ENCODE results near the gene HIVEP2. TPM values are rescaled to one million over a fixed set of nuclear protein-coding genes. Genes with fewer than 3 reads are reported as not detected.

Gene HIVEP2
- total and polyA plus RNA-seq, 7 experiments from 2014 or later = 12.2 to 92.1 (median 51.5) TPM

DNA sequence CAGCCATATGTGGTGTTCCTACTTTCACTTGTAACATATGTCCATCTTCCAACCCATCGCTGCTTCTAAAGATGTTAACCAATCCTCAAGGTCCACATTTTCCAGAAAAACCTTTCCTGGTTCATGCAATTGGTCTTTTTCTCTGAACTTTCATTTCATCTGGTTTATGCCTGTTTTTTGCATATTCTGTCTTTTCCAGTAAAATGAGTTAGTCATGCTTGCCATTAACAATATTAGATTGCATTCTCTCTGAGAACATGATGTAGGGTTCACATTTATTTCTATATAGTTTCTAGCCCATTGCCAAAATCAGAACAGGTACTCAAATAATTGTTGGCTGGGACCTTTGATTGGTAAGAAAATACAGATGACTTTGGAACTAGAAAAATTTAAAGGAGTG, 36.7 kb downstream of the HIVEP2 start:
- no peak for ATAC-seq
- H3K4me1 Mint-ChIP-seq = peaks cover 59 to 93% (median 70%) of the 10 kb centered on the region in 7 donors
- intact Hi-C loops (cut with micrococcal nuclease) = loop anchor here in 1 of 2 donors (1.0 kb wide), 1 partner anchor 8 kb away; no protein-coding TSS in a partner anchor

DNA sequence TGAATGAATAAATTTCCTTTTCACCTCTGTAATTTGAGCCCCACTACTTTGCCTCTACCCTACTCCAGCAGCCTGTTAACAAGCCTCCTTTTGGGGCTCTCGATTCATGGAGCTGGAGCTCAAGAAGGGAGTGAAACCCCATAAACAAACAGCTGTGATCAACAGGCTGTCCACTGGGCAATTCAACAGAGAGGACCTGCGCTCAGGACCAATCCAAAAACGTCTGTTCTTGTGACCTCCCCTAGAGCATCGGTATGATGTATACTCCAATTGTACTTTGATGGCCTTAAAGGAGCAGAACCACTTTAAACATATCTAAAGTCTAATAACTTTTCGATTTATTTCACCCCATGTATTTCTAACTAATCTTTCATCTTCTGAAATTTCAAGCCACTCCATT, 37.4 kb downstream of the HIVEP2 start:
- ATAC-seq (peak; percentile 55), DNase-seq (peak in 4 of 9 donors; percentile 25 to 47 (median 31))
- H3K36me3 Mint-ChIP-seq = peaks cover 0 to 18% (median 4%) of the 10 kb centered on the region in 5 donors
- no peaks in the 10 kb centered on the region for H3K27me3 ChIP-seq (ENCODE audit: control insufficient read depth in 2 of 2, insufficient read depth in 2 of 2, low read length in 2 of 2)
- H3K4me1 ChIP-seq (ENCODE audit: control insufficient read depth in 2 of 2, insufficient read depth in 2 of 2, low read length in 2 of 2) = peaks cover 53 to 74% of the 10 kb centered on the region in 2 donors
- H3K4me1 Mint-ChIP-seq = peaks cover 57 to 86% (median 63%) of the 10 kb centered on the region in 7 donors
- H3K27ac ChIP-seq (ENCODE audit: low read depth, low read length) = peak overlapping the region; percentile 80
- peak overlapping the region in 6 of 9 donors; percentile 86 to 97 (median 96) for H3K27ac Mint-ChIP-seq
- H3K36me3 ChIP-seq (ENCODE audit: control insufficient read depth in 2 of 3, insufficient read depth in 3 of 3, low read length in 3 of 3) = no peaks in the 10 kb centered on the region
- peaks cover 0 to 6% (median 0%) of the 10 kb centered on the region in 11 donors for H3K9me3 Mint-ChIP-seq
- H3K4me3 ChIP-seq (ENCODE audit: low read length) = peak overlapping the region; percentile 60
- ChIA-PET POLR2A (interaction anchor here (0.9 to 8.4 kb wide), 15 partner anchors 9 to 64 kb away, joined by 3 to 109 read pairs (median 4); partner anchors contain the start of gene HIVEP2), CTCF (interaction anchor here (0.6 to 1.6 kb wide), 5 partner anchors 9 to 215 kb away, joined by 3 to 8 read pairs (median 3); no protein-coding TSS in a partner anchor)
- peak overlapping the region in 9 of 10 donors; percentile 76 to 92 (median 88) for H3K4me3 Mint-ChIP-seq
- no peaks in the 10 kb centered on the region for H3K27me3 Mint-ChIP-seq
- H3K9me3 ChIP-seq (ENCODE audit: control insufficient read depth in 2 of 3, low read length in 3 of 3) = no peaks in the 10 kb centered on the region
- intact Hi-C loops (cut with micrococcal nuclease) = loop anchor here (1.0 kb wide), 2 partner anchors 39 to 50 kb away; no protein-coding TSS in a partner anchor

More for the DNA sequence above, 36.7 kb downstream of the HIVEP2 start:
- Histone ChIP-seq H3K4me3 (ENCODE audit: low read length) (no peak overlapping the region), H3K4me1 (ENCODE audit: control insufficient read depth in 2 of 2, insufficient read depth in 2 of 2, low read length in 2 of 2) (peaks cover 54 to 74% of the 10 kb centered on the region in 2 donors), H3K27me3 (ENCODE audit: control insufficient read depth in 2 of 2, insufficient read depth in 2 of 2, low read length in 2 of 2) (no peaks in the 10 kb centered on the region), H3K36me3 (ENCODE audit: control insufficient read depth in 2 of 3, insufficient read depth in 3 of 3, low read length in 3 of 3) (no peaks in the 10 kb centered on the region), H3K9me3 (ENCODE audit: control insufficient read depth in 2 of 3, low read length in 3 of 3) (no peaks in the 10 kb centered on the region), H3K27ac (ENCODE audit: low read depth, low read length) (peak overlapping the region; percentile 80)
- ChIA-PET CTCF (no interaction called here), POLR2A (interaction anchor here (0.9 to 8.4 kb wide), 5 partner anchors 14 to 62 kb away, joined by 3 to 109 read pairs (median 10); no protein-coding TSS in a partner anchor)
- H3K27me3 Mint-ChIP-seq = no peaks in the 10 kb centered on the region
- peak overlapping the region in 6 of 9 donors; percentile 86 to 97 (median 96) for H3K27ac Mint-ChIP-seq
- DNase-seq = no peak
- H3K4me3 Mint-ChIP-seq = peak overlapping the region in 8 of 10 donors; percentile 76 to 92 (median 88)
- peaks cover 0 to 19% (median 5%) of the 10 kb centered on the region in 5 donors for H3K36me3 Mint-ChIP-seq
- H3K9me3 Mint-ChIP-seq = peaks cover 0 to 6% (median 0%) of the 10 kb centered on the region in 11 donors

DNA sequence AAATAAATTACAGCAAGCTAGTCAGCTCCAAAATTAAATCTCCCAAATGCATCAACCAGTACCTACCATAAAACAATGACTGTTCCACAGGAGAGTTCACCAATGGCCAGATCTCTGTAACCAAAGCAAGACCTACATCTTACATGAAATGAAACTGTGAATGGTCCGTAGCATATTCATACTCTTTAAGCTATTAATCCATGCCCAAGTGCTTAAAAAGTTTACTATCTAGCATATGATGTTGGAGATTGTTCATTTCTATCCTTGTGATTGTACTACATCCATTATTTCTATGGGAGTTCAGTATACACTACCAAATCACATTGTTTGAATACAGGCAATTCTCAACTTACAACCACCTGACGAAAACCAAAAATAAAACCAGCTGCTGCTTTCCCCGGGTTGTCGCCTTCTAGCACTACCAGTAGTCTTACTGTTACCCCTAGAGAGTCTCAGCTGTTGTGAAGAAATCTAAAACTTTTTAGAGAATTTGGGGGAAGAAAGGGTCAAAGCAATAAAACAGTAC, 38.0 kb downstream of the HIVEP2 start:
- Mint-ChIP-seq H3K4me3 (peak overlapping the region in 9 of 10 donors; percentile 76 to 92 (median 88)), H3K27ac (peak overlapping the region in 6 of 9 donors; percentile 86 to 97 (median 96)), H3K36me3 (peaks cover 0 to 16% (median 0%) of the 10 kb centered on the region in 5 donors), H3K4me1 (peaks cover 53 to 81% (median 58%) of the 10 kb centered on the region in 7 donors), H3K27me3 (no peaks in the 10 kb centered on the region), H3K9me3 (peaks cover 0 to 6% (median 0%) of the 10 kb centered on the region in 11 donors)
- ChIA-PET CTCF (interaction anchor here (0.6 to 1.6 kb wide), 6 partner anchors 9 to 215 kb away, joined by 3 to 8 read pairs (median 3); no protein-coding TSS in a partner anchor), POLR2A (interaction anchor here (0.8 to 8.4 kb wide), 18 partner anchors 8 to 158 kb away, joined by 3 to 109 read pairs (median 4); partner anchors contain the start of gene HIVEP2)
- intact Hi-C loops (cut with micrococcal nuclease) = loop anchor here (1.0 kb wide), 2 partner anchors 39 to 50 kb away; no protein-coding TSS in a partner anchor
- H3K36me3 ChIP-seq (ENCODE audit: control insufficient read depth in 2 of 3, insufficient read depth in 3 of 3, low read length in 3 of 3) = no peaks in the 10 kb centered on the region
- H3K4me3 ChIP-seq (ENCODE audit: low read length) = peak overlapping the region; percentile 60
- DNase-seq (peak in 7 of 9 donors; percentile 28 to 46 (median 38)), ATAC-seq (peak; percentile 35)
- H3K9me3 ChIP-seq (ENCODE audit: control insufficient read depth in 2 of 3, low read length in 3 of 3) = no peaks in the 10 kb centered on the region
- H3K27me3 ChIP-seq (ENCODE audit: control insufficient read depth in 2 of 2, insufficient read depth in 2 of 2, low read length in 2 of 2) = no peaks in the 10 kb centered on the region
- H3K4me1 ChIP-seq (ENCODE audit: control insufficient read depth in 2 of 2, insufficient read depth in 2 of 2, low read length in 2 of 2) = peaks cover 55 to 72% of the 10 kb centered on the region in 2 donors
- H3K27ac ChIP-seq (ENCODE audit: low read depth, low read length) = peak overlapping the region; percentile 80

DNA sequence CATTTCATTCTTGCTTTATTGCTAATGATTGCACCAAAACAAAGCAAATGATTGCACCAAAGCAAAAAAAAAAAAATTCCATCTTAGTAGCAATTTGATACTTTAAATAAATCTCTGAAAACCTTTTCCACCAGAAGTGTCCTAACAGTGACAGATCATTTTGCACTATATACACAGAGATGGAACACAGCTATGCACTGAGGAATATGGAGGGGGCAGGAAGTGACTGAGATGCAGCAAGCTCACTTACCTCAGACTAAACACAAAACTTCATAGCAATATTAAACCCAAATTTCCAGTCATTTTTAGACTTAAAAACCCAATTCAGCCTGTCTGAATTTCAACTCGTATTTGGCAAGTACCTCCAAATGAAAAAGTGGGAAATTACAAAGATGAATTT, 41.2 kb downstream of the HIVEP2 start:
- Histone ChIP-seq H3K9me3 (ENCODE audit: control insufficient read depth in 2 of 3, low read length in 3 of 3) (no peaks in the 10 kb centered on the region), H3K27ac (ENCODE audit: low read depth, low read length) (peak overlapping the region; percentile 88), H3K36me3 (ENCODE audit: control insufficient read depth in 2 of 3, insufficient read depth in 3 of 3, low read length in 3 of 3) (no peaks in the 10 kb centered on the region), H3K4me3 (ENCODE audit: low read length) (peak overlapping the region; percentile 0), H3K27me3 (ENCODE audit: control insufficient read depth in 2 of 2, insufficient read depth in 2 of 2, low read length in 2 of 2) (no peaks in the 10 kb centered on the region), H3K4me1 (ENCODE audit: control insufficient read depth in 2 of 2, insufficient read depth in 2 of 2, low read length in 2 of 2) (peaks cover 56 to 74% of the 10 kb centered on the region in 2 donors)
- Mint-ChIP-seq H3K27me3 (no peaks in the 10 kb centered on the region), H3K9me3 (peaks cover 0 to 6% (median 0%) of the 10 kb centered on the region in 11 donors), H3K4me1 (peaks cover 23 to 74% (median 50%) of the 10 kb centered on the region in 7 donors), H3K36me3 (peaks cover 0 to 18% (median 0%) of the 10 kb centered on the region in 5 donors), H3K4me3 (peak overlapping the region in 7 of 10 donors; percentile 58 to 88 (median 79)), H3K27ac (peak overlapping the region in 1 of 9 donors; percentile 95)
- ATAC-seq = no peak
- POLR2A ChIA-PET = interaction anchor here (0.6 to 8.4 kb wide), 14 partner anchors 11 to 123 kb away, joined by 3 to 109 read pairs (median 7); partner anchors contain the start of gene HIVEP2
- CTCF ChIA-PET = interaction anchor here (0.7 to 1.4 kb wide), 2 partner anchors 10 to 18 kb away, joined by 3 to 4 read pairs; no protein-coding TSS in a partner anchor
- DNase-seq = peak in 7 of 9 donors; percentile 33 to 62 (median 46)
- intact Hi-C loops (cut with micrococcal nuclease) = loop anchor here in 1 of 2 donors (1.0 kb wide), 1 partner anchor 9 kb away; no protein-coding TSS in a partner anchor

DNA sequence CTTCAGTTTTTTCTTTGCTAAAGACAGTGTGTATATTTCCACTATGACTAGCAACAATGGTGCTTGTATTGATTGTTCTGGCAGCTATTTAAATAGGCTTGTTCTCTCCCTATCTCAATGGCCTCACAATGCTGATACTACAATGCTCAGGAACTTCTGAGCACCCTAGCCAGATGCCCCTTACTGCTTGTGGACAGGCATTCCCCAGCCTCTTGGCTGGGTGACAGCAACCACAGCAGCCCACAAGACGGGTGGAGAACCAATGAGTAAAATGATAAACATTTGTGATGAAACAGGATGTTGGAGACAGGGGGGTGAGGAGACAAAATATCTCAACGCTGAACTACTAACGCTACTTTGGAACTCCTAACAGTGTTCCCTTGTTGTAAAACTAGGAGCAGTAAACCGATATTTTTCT, 42.3 kb downstream of the HIVEP2 start:
- Mint-ChIP-seq H3K27me3 (no peaks in the 10 kb centered on the region), H3K27ac (peak overlapping the region in 1 of 9 donors; percentile 95), H3K4me3 (peak overlapping the region in 7 of 10 donors; percentile 77 to 88 (median 83)), H3K9me3 (no peaks in the 10 kb centered on the region), H3K36me3 (peaks cover 0 to 13% (median 0%) of the 10 kb centered on the region in 5 donors), H3K4me1 (peaks cover 13 to 64% (median 41%) of the 10 kb centered on the region in 7 donors)
- Histone ChIP-seq H3K4me1 (ENCODE audit: control insufficient read depth in 2 of 2, insufficient read depth in 2 of 2, low read length in 2 of 2) (peaks cover 48 to 71% of the 10 kb centered on the region in 2 donors), H3K36me3 (ENCODE audit: control insufficient read depth in 2 of 3, insufficient read depth in 3 of 3, low read length in 3 of 3) (no peaks in the 10 kb centered on the region), H3K27me3 (ENCODE audit: control insufficient read depth in 2 of 2, insufficient read depth in 2 of 2, low read length in 2 of 2) (no peaks in the 10 kb centered on the region), H3K4me3 (ENCODE audit: low read length) (peak overlapping the region; percentile 26), H3K27ac (ENCODE audit: low read depth, low read length) (peak overlapping the region; percentile 88), H3K9me3 (ENCODE audit: control insufficient read depth in 2 of 3, low read length in 3 of 3) (no peaks in the 10 kb centered on the region)
- ChIA-PET CTCF (no interaction called here), POLR2A (interaction anchor here (0.7 to 8.4 kb wide), 14 partner anchors 7 to 124 kb away, joined by 3 to 109 read pairs (median 11); partner anchors contain the start of gene HIVEP2)
- intact Hi-C loops (cut with micrococcal nuclease) = loop anchor here (1.0 kb wide), 8 partner anchors 11 to 82 kb away; no protein-coding TSS in a partner anchor
- ATAC-seq = peak; percentile 84
- peak; percentile 60 to 89 (median 84) for DNase-seq

DNA sequence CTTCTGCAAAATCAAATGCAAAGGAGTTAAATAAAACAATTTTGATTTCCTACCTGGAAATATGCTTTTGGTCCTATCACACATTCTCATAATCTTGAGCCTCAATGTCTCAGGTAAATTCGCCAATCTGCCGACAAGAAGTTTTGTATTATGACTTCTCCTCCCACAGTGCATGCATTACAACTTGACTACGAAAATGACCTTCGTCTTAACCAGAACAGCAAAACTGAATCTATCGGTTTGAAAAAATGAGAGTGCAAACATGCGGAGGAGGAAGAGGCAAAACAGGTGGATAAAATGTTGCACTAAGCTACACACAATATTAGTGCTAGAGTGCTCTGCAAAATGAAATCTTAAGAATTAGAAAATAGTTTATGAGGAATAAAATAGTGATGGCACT, 43.4 kb downstream of the HIVEP2 start:
- Histone ChIP-seq H3K4me3 (ENCODE audit: low read length) (peak overlapping the region; percentile 7), H3K27ac (ENCODE audit: low read depth, low read length) (peak overlapping the region; percentile 88), H3K36me3 (ENCODE audit: control insufficient read depth in 2 of 3, insufficient read depth in 3 of 3, low read length in 3 of 3) (no peaks in the 10 kb centered on the region), H3K9me3 (ENCODE audit: control insufficient read depth in 2 of 3, low read length in 3 of 3) (no peaks in the 10 kb centered on the region), H3K27me3 (ENCODE audit: control insufficient read depth in 2 of 2, insufficient read depth in 2 of 2, low read length in 2 of 2) (no peaks in the 10 kb centered on the region), H3K4me1 (ENCODE audit: control insufficient read depth in 2 of 2, insufficient read depth in 2 of 2, low read length in 2 of 2) (peaks cover 47 to 68% of the 10 kb centered on the region in 2 donors)
- POLR2A ChIA-PET = interaction anchor here (0.9 to 8.4 kb wide), 14 partner anchors 8 to 123 kb away, joined by 3 to 109 read pairs (median 9); partner anchors contain the start of gene HIVEP2
- Mint-ChIP-seq H3K36me3 (peaks cover 0 to 11% (median 0%) of the 10 kb centered on the region in 5 donors), H3K4me1 (peaks cover 3 to 54% (median 32%) of the 10 kb centered on the region in 7 donors), H3K27ac (peak overlapping the region in 1 of 9 donors; percentile 95), H3K27me3 (no peaks in the 10 kb centered on the region), H3K9me3 (no peaks in the 10 kb centered on the region), H3K4me3 (peak overlapping the region in 7 of 10 donors; percentile 31 to 88 (median 83))
- no peak for ATAC-seq
- no peak for DNase-seq
- intact Hi-C loops (cut with micrococcal nuclease) = loop anchor here (1.0 to 2.0 kb wide), 9 partner anchors 12 to 81 kb away; no protein-coding TSS in a partner anchor
- CTCF ChIA-PET = interaction anchor here (1.3 to 1.6 kb wide), 3 partner anchors 8 to 25 kb away, joined by 3 to 4 read pairs (median 3); no protein-coding TSS in a partner anchor

Measured in naive thymus-derived CD4-positive, alpha-beta T cell (primary cell).